Measurements from ENCODE around the gene RPL6.
"Not testable (repeated sequence)": the region's sequence is repeated elsewhere in the genome, so short reads cannot be mapped to it uniquely, and the experiment has no call there.

RPL6 gene

DNA sequence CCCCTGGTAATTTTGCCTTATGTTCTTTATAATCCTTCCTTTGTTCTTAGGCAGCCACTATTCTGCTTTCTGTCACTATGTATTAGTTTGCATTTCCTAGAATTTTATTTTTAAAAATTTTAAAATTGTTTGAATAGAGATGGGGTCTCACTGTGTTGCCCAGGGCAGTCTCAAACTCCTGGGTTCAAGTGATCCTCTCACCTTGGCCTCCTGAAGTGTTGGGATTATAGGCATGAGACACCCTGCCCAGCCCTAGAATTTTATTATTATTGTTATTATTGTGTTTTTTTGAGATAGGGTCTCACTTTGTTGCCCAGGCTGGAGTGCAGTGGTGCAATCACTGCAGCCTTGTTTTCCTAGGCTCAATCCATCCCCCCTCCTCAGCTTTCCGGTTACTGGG, 12.0 kb upstream of the RPL6 start:
- no peak overlapping the region for H3K4me3 ChIP-seq (ENCODE audit: low read length)
- DNase-seq (ENCODE audit: low read depth, low spot score) = no peak

DNA sequence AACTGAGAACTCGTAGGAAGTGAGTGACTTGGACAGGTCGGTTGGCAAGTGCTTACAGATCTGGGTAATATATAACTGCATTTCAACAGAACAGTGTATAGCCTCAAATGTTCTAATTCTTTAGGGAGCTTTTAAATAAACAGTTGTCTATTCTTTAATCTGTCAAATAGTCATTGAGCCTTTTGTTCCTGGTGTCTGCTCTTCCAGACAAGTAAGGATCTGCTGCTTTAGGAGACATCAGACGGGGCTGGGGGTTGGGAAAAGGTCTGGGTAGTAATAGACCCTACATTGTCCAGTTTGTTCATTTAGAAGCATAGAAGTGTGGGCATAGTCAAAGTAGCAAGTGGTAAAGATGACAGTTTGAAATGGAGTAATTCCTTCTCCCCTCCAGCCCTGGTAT, 11.3 kb upstream of the RPL6 start:
- DNase-seq (ENCODE audit: low read depth, low spot score) = no peak
- H3K4me3 ChIP-seq (ENCODE audit: low read length) = no peak overlapping the region

DNA sequence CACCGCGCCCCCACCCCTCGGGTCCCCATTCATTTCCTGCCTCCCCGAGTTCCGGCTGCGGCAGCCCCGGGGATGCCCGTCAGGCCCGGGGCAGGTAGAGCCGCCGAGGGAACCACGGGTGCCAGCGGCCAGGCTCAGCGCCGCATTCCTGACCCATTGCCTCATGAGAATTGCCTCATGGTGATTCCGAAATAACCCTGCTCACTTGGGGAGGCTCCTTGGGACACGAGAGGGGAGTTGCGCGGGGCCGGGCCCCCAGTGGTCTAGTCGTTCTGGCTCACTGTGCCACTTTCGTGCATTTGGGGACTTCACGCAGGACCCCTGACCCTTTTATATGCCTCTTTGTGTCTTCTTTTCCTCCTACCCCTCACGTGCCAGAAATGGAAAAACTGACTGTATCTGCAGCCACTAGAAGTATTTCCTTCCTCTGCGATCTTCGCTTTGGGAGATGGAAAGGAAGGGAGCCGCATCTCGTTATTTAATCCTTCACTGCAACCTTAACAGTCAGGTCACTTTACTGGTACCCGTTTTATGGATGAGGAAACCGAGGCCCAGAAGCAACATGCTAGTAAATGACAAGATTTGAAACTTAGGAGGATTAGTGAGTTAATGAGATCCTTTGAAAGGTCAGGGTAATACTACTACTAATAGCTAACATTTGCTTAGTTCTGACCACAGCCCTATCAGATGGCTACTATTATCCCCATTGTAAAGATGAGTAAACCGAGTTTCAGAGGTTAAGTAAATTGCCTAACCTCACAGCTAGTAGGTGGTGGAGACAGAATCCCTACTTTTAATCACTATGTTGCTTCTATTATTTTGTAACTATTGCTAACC, 10.1 kb upstream of the RPL6 start:
- DNase-seq (ENCODE audit: low read depth, low spot score) = no peak
- peak overlapping the region; percentile 93 for H3K4me3 ChIP-seq (ENCODE audit: low read length)

DNA sequence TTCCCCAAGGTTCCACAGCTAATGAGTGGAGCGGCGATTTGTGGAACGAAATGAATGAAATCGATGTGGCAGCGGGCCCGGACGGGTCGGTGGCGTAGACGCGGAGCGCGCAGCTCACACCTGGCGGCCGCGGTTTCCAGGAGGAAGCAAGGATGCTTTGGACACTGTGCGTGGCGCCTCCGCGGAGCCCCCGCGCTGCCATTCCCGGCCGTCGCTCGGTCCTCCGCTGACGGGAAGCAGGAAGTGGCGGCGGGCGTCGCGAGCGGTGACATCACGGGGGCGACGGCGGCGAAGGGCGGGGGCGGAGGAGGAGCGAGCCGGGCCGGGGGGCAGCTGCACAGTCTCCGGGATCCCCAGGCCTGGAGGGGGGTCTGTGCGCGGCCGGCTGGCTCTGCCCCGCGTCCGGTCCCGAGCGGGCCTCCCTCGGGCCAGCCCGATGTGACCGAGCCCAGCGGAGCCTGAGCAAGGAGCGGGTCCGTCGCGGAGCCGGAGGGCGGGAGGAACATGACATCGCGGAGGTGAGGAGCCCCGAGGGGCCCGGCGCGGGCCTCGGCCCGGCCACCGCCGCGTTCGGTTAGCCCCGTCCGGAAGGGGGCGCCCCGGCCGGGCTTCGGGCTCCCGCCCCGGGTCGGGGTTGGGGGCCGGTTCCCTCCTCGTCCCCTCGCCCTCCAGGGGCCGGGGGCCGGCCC, 9.3 kb upstream of the RPL6 start, which contains the start of gene PTPN11:
PTPN11 (plus strand) TSS at position 340 of the 689 bp plus-strand sequence; CDS start at position 505, 165 bp downstream.
- H3K4me3 ChIP-seq (ENCODE audit: low read length) = peak within 1 kb of the TSS; percentile 93
- DNase-seq (ENCODE audit: low read depth, low spot score) = peak; percentile 57

DNA sequence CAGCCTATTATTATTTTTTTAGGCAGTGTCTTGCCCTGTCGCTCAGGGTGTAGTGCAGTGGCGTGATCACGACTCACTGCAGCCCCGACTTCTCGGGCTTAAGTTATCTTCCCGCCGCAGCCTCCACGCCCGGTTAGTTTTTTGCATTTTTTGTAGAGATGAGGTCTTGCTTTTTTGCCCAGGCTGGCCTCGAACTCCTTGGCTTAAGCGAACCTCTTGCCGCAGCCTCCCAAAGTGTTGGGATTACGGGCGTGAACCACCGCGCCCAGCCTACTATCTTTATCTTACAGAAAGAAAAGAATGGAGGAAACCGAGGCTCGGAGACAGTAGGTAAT, 8.8 kb upstream of the RPL6 start:
- H3K4me3 ChIP-seq (ENCODE audit: low read length) = peak overlapping the region; percentile 93
- no peak for DNase-seq (ENCODE audit: low read depth, low spot score)

DNA sequence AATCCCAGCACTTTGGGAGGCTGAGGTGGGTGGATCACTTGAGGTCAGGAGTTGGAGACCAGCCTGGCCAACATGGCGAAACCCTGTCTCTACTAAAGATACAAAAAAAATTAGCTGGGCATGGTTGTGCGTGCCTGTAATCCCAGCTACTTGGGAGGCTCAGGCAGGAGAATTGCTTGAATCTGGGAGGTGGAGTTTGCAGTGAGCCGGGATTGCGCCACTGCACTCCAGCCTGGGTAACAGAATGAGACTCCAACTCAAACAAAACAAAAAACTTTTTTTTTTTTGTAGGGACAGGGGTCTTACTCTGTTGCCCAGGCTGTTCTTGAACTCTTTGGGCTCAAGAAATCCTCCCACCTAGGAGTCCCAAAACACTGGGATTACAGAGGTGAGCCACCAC, 6.1 kb upstream of the RPL6 start:
- DNase-seq (ENCODE audit: low read depth, low spot score); H3K4me3 ChIP-seq (ENCODE audit: low read length): not testable (repeated sequence)

DNA sequence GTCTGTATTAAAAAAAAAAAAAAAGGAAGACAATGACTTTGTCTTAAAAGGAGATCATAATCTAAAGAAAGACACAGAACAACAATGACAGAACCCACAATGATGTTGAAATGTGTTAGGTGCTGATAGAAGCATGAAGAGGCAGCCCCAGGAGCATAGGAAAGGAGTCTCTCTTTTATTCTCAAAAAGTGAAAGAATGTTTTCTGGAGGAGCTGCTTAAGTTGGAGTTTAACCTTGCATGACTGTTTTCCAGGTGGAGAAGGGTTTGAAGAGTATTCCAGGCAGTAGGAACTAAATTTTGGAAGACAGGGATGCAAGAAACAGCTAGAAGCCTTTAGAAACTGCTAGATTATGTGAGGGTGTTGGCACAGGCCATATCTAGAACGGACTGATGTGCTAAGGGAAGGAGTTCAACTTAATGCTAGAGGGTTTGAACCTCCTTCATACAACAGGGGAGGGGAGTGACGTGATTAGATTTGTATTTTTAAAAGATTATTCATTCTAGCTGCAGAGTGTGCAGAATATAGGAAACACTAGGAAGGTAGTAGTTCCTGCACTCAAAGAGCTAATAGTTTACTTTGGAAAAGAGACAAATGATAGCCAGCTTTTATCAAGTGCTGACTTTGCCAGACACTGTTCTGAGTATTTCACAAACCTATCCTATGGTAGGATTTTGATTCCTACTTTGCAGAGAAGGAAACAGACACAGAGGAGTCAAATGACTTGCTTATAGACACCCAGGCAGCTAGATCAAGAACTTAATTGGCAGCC, 4.6 kb upstream of the RPL6 start:
- no peak for DNase-seq (ENCODE audit: low read depth, low spot score)
- no peak overlapping the region for H3K4me3 ChIP-seq (ENCODE audit: low read length)

DNA sequence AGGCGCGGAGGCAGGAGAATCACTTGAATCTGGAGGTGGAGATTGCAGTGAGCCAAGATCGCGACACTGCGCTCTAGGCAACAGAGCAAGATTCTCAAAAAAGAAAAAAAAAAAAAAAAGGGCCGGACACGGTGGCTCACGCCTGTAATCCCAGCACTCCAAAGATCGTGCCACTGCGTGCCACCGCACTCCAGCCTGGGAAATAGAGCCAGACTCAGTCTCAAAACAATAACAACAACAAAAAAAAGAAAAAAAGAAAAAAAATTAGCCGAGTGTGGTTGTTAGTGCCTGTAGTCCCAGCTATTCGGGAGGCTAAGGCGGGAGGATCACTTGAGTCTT, 470 bp upstream of the RPL6 start:
- H3K4me3 ChIP-seq (ENCODE audit: low read length) = peak overlapping the region; percentile 63
- DNase-seq (ENCODE audit: low read depth, low spot score) = no peak

DNA sequence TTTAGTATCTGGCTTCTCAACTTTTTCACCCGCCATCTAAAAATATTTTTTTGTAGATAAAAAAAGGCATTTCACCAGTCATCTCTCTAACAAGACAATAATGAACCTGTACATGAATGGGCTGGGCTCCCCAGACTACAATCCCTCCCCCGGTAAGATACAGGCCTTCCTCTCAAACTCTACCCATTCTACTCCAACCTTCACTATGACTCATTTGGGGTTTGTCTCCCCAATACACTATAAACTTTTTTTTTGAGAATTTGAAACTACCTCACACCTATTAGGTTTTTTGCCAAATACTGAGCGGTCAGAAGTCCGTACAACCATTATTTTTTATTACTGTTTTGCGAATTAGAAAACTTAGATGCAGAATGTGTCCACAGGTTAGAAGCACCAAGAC, 784 bp downstream of the RPL6 start:
- DNase-seq (ENCODE audit: low read depth, low spot score) = no peak
- peak overlapping the region; percentile 63 for H3K4me3 ChIP-seq (ENCODE audit: low read length)

DNA sequence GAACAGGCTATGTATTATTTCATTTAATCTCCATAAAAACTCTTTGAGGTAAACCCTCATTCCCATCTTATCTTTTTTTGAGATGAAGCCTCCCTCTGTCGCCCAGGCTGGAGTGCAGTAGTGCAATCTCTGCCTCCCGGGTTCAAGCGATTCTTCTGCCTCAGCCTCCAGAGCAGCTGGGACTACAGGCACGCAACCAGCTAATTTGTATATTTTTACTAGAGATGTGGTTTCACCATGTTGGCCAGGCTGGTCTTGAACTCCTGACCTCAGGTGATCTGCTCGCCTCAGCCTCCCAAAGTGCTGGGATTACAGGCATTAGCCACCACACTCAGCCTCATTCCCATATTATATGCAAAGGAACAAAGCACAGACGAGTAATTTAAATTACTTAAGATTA, 1.7 kb downstream of the RPL6 start:
- H3K4me3 ChIP-seq (ENCODE audit: low read length); DNase-seq (ENCODE audit: low read depth, low spot score): not testable (repeated sequence)

DNA sequence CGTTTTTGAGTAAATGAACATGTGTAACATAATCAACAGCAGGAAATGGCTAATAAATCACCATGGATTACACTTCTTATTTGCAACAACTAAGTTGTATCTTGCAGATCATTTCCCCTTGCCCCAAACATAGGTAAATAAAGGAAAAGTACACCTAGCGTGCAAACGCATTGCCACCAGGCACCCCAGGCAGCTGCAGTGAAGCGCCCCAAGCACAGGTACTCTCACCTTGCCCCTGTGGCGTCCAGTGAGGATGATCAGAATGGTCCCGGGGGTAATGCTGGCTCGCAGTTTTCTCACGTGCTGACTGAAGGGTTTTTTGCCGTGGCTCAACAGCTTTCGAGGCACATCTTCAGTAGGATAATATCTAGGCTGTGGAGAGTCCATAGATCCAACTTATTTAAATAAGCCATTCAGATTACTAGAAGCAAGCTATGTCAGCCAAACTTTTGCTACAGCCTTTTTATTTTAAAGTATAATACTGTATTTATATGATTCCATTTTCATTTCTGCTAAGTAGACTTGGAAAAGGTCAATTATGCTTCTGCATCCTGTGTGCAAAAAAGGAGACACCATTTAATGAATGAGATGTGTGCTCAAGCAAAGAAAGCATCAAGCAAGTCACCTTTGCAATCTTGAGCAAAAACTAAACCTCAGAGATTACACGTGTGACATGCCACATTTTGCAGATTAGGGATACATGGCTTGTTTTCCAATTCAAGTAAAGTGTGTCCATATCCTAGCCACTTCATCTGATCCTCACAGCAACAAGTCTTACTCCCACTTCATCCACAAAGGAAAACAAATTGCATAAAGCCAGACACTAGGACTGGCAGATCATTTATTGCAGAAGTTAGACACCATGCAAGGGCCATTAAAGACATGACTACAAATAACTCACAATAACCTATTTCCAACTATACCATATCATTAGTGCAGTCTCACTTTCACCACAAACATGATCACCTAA, 2.6 kb downstream of the RPL6 start:
- no peak for DNase-seq (ENCODE audit: low read depth, low spot score)
- no peak overlapping the region for H3K4me3 ChIP-seq (ENCODE audit: low read length)

DNA sequence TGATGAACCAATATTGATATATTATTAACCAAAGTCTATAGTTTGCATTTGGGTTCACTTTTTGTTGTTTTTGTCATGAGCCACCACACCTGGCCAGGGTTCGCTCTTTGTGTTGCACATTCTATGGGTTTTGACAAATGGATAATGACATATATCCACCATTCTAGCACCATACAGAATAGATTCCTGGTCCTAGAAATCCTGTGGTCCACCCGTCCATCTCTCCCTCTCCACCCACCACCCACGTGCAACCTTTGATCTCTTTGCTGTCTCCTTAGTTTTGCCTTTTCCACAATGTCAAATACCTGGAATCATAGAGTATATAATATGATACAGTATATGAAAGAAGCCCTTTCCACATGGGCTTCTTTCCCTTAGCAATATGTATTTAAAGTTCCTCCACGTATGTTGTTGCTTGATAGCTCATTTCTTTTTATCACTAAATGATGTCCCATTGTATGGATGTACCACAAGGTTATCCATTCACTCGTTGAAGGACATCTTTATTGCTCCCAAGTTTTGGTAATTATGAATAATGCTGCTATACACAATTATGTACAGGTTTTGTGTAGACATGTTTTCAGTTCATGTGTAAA, 7.4 kb downstream of the RPL6 start:
- no peak for DNase-seq (ENCODE audit: low read depth, low spot score)
- H3K4me3 ChIP-seq (ENCODE audit: low read length) = no peak overlapping the region

DNA sequence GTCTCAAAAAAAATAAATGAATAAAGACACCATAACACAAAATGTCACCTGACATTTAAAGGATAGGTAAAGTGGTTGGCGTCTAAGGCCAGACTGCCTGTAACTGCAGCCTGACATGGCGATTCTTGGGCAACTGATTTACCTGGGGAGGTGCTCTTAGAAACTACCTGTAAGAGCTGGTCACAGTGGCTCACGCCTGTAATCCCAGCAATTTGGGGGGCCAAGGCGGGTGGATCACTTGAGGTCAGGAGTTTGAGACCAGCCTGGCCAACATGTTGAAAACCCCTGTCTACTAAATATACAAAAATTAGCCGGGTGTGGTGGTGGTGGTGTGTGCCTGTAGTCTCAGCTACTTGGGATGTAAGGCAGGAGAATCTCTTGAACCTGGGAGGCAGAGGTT, 8.4 kb downstream of the RPL6 start:
- H3K4me3 ChIP-seq (ENCODE audit: low read length) = no peak overlapping the region
- DNase-seq (ENCODE audit: low read depth, low spot score) = no peak

DNA sequence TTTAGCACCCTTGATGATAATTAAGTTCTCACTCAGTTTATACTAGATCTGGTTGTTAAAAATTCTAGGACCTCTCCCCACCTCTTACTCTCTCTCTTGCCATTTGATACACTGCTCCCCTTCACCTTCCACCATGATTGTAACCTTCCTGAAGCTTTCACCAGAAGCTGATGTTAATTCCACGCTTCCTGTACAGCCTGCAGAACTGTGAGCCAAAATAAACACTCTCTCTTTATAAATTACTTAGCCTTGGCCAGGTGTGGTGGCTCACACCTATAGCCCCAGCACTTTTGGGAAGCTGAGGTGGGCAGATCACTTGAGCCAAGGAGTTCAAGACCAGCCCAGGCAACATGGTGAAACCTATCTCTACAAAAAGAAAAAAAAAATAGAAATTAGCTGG, 16.1 kb downstream of the RPL6 start:
- no peak overlapping the region for H3K4me3 ChIP-seq (ENCODE audit: low read length)
- no peak for DNase-seq (ENCODE audit: low read depth, low spot score)

DNA sequence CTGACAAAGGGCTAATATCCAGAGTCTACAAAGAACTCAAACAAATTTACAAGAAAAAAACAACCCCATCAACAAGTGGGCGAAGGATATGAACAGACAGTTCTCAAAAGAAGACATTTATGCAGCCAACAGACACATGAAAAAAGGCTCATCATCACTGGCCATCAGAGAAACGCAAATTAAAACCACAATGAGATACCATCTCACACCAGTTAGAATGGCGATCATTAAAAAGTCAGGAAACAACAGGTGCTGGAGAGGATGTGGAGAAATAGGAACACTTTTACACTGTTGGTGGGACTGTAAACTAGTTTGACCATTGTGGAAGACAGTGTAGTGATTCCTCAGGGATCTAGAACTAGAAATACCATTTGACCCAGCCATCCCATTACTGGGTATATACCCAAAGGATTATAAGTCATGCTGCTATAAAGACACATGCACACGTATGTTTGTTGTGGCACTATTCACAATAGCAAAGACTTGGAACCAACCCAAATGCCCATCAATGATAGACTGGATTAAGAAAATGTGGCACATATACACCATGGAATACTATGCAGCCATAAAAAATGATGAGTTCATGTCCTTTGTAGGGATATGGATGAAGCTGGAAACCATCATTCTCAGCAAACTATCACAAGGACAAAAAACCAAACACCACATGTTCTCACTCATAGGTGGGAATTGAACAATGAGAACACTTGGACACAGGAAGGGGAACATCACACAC, 19.3 kb downstream of the RPL6 start:
- DNase-seq (ENCODE audit: low read depth, low spot score); H3K4me3 ChIP-seq (ENCODE audit: low read length): not testable (repeated sequence)

DNA sequence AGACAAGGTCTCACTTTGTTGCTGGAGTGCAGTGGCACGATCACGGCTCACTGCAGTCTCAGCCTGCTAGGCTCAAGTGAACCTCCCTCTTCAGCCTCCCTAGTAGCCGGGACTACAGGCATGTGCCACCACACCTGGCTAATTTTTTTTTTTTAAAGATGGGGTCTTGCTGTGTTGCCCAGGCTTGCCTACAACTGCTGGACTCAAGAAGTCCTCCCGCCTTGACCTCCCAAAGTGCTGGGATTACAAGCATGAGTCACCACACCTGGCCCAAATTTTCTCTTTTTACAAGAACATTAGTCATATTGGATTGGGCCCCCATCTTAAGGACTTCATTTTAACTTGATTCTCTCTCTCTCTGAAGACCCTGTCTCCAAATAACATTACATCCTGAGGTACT, 20.2 kb downstream of the RPL6 start:
- H3K4me3 ChIP-seq (ENCODE audit: low read length) = no peak overlapping the region
- DNase-seq (ENCODE audit: low read depth, low spot score) = no peak

DNA sequence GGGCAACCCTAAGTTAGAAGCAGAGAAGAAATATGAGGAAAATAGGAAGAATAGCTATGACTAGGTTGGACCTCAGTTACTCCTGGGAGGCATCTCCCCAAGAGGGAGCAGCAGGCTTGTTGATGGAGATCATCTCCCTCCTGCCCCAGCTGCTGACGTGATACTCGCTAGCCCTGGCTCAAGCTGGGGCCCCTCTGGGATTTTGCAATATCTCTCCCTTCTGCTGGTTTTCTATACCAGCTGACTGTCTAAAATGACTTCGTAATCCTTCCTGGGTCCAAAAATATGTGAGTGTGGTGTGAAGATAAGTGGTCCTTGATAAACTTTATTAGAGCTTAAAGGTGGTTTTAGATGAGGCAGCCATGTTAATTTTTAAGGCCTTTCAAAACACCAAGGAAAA, 22.7 kb downstream of the RPL6 start:
- H3K4me3 ChIP-seq (ENCODE audit: low read length) = no peak overlapping the region
- no peak for DNase-seq (ENCODE audit: low read depth, low spot score)

DNA sequence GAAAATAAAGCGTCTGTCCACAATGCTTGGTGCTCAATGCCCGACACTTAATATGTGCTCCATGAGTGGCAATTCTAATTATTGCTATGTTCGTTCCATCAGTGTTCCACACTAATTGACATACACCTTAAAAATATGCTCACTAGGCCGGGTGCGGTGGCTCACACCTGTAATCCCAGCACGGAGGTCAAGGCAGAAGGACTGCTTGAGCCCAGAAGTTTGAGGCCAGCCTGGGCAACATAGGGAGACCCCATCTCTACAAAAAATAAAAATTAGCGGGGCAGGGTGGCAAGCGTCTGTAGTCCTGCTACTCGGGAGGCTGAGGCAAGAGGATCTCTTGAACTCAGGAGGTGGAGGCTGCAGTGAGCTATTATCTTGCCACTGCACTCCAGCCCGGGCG, 26.5 kb downstream of the RPL6 start:
- peak overlapping the region; percentile 70 for H3K4me3 ChIP-seq (ENCODE audit: low read length)
- no peak for DNase-seq (ENCODE audit: low read depth, low spot score)
